Colonic mucosa (tissue), 4 donors: ENCODE results near the gene KLHL2. TPM values are rescaled to one million over a fixed set of nuclear protein-coding genes. Genes with fewer than 3 reads are reported as not detected.

ENCODE experiments used
- DNase-seq: peaks from one replicate; pipeline ENCODE4 v3.0.0-alpha.2; 2020
- H3K27ac ChIP-seq: fragments of 200-600 bp; one replicate; pipeline ENCODE4 v1.8.0; 2021
- H3K27me3 ChIP-seq: fragments of 200-600 bp; one replicate; pipeline ENCODE4 v1.8.0; 2021
- H3K36me3 ChIP-seq: fragments of 200-600 bp; one replicate; pipeline ENCODE4 v1.8.0; 2021
- H3K4me1 ChIP-seq: fragments of 200-600 bp; one replicate; pipeline ENCODE4 v1.8.0; 2021; ENCODE audit warnings: mild to moderate bottlenecking
- H3K4me3 ChIP-seq: fragments of 200-600 bp; one replicate; pipeline ENCODE4 v1.8.0; 2021
- H3K9ac ChIP-seq, 2 donors: one replicate each; pipeline ENCODE4 v1.7.0; 2013; ENCODE audit warnings: control low read depth in 2 of 2, low read depth in 2 of 2, low read length in 2 of 2
- H3K9me3 ChIP-seq: fragments of 200-600 bp; one replicate; pipeline ENCODE4 v1.8.0; 2021
- CTCF ChIP-seq: fragments of 200-600 bp; IDR thresholded peaks from one replicate; pipeline ENCODE4 v1.8.0; 2022; ENCODE audit warnings: antibody characterized with exemption, mild to moderate bottlenecking
- intact Hi-C: fragments of 100-400 bp; cut with DNase I; formaldehyde crosslinking; loops from one replicate; pipeline ENCODE4 v1.14.1; 2022
- total RNA-seq, 2 donors: library from RNA; stranded (reverse); fragmentation: NEBNext Ultra II Directional in 1 of 2; extraction: Animal tissue kit (Norgen Biotek cat#: 25700) in 1 of 2; gene quantifications; one replicate each; pipeline ENCODE4 v1.2.1, GENCODE V29; 2021
- donor health status: healthy.
- donor health status: DM: no; HTN: no; CAD: no.
- donor health status: DM: no; HTN: no; CAD: no.

The KLHL2 gene
- total RNA-seq, 2 donors from 2014 or later = 8.6 to 11.1 TPM

GRCh38 chr4:165324236-165324917 lies 117.0 kb downstream of the KLHL2 start:
- intact Hi-C loops = loop anchor here (10.0 kb wide), 1 partner anchor 120 kb away; the partner anchor contains the start of gene KLHL2
- no peak for DNase-seq
- H3K4me3 ChIP-seq = no peak overlapping the region
- no peak overlapping the region for H3K9ac ChIP-seq
- no peak overlapping the region for H3K27ac ChIP-seq
- TF ChIP-seq CTCF = no peak
- H3K36me3 ChIP-seq = no peaks in the 10 kb centered on the region
- no peaks in the 10 kb centered on the region for H3K4me1 ChIP-seq
- H3K27me3 ChIP-seq = no peaks in the 10 kb centered on the region
- H3K9me3 ChIP-seq = no peaks in the 10 kb centered on the region

GRCh38 chr4:165324918-165325304 lies 117.5 kb downstream of the KLHL2 start:
- no peak overlapping the region for H3K9ac ChIP-seq
- H3K4me1 ChIP-seq = no peaks in the 10 kb centered on the region
- H3K4me3 ChIP-seq = no peak overlapping the region
- no peaks in the 10 kb centered on the region for H3K36me3 ChIP-seq
- H3K27ac ChIP-seq = no peak overlapping the region
- DNase-seq = no peak
- no peaks in the 10 kb centered on the region for H3K9me3 ChIP-seq
- no peaks in the 10 kb centered on the region for H3K27me3 ChIP-seq
- TF ChIP-seq CTCF = no peak
- intact Hi-C loops = loop anchor here (10.0 kb wide), 1 partner anchor 120 kb away; the partner anchor contains the start of gene KLHL2

- DNase-seq = no peak
- Histone ChIP-seq H3K36me3 (no peaks in the 10 kb centered on the region), H3K4me1 (no peaks in the 10 kb centered on the region), H3K4me3 (no peak overlapping the region), H3K9me3 (no peaks in the 10 kb centered on the region), H3K9ac (no peak overlapping the region), H3K27me3 (no peaks in the 10 kb centered on the region), H3K27ac (no peak overlapping the region)
- TF ChIP-seq CTCF = no peak
- intact Hi-C loops = loop anchor here (10.0 kb wide), 1 partner anchor 121 kb away; the partner anchor contains the start of gene KLHL2
Measured at GRCh38 chr4:165325732-165326512, 118.6 kb downstream of the KLHL2 start.

- H3K9me3 ChIP-seq = no peaks in the 10 kb centered on the region
- no peaks in the 10 kb centered on the region for H3K36me3 ChIP-seq
- H3K27me3 ChIP-seq = no peaks in the 10 kb centered on the region
- H3K4me3 ChIP-seq = peak overlapping the region; percentile 93
- H3K4me1 ChIP-seq = no peaks in the 10 kb centered on the region
- DNase-seq = peak; percentile 53
- H3K27ac ChIP-seq = peak overlapping the region; percentile 91
- intact Hi-C loops = loop anchor here (10.0 kb wide), 1 partner anchor 122 kb away; the partner anchor contains the start of gene KLHL2
- peak overlapping the region in 1 of 2 donors; percentile 72 for H3K9ac ChIP-seq
- TF ChIP-seq CTCF = no peak
Measured at GRCh38 chr4:165326831-165327210, 119.5 kb downstream of the KLHL2 start.

- Histone ChIP-seq H3K27me3 (no peaks in the 10 kb centered on the region), H3K4me1 (no peaks in the 10 kb centered on the region), H3K9ac (peak within 1 kb of the TSS; percentile 81 to 87), H3K27ac (peak within 1 kb of the TSS; percentile 91), H3K9me3 (no peaks in the 10 kb centered on the region), H3K36me3 (no peaks in the 10 kb centered on the region), H3K4me3 (peak within 1 kb of the TSS; percentile 93)
- intact Hi-C loops = loop anchor here (10.0 kb wide), 1 partner anchor 123 kb away; the partner anchor contains the start of gene KLHL2
- peak; percentile 98 for DNase-seq
- TF ChIP-seq CTCF = no peak
Measured at GRCh38 chr4:165327211-165328100, 120.1 kb downstream of the KLHL2 start, which contains the start of gene MSMO1. Gene MSMO1, plus strand, starts transcription at chr4:165327669. Its CDS starts 5,702 bp downstream, at chr4:165333371.
